PC-3 (cell line): ENCODE results near the gene DSCAM. TPM values are rescaled to one million over a fixed set of nuclear protein-coding genes. Genes with fewer than 3 reads are reported as not detected.

ENCODE experiments used
- ATAC-seq: fragments of 200-7000 bp; cut with Tn5 transposase; 2 replicates; pipeline ENCODE4 v1.9.1; 2020; ENCODE audit warnings: mild to moderate bottlenecking, moderate library complexity
- BruUV-seq: library from RNA; stranded (reverse); fragments of 400-500 nt; replicated peaks from 2 replicates; lab custom pipeline; 2021; lab: Mats Ljungman, UMichigan
- CTCF ChIA-PET: fragments of 300-600 bp; sonication (Branson Sonifier 250); formaldehyde crosslinking; loops from one replicate; lab custom pipeline; 2022; ENCODE audit warnings: antibody characterized with exemption; lab: Charles Lee
- POLR2A ChIA-PET: fragments of 300-600 bp; sonication (Branson Sonifier 250); formaldehyde crosslinking; loops from one replicate; lab custom pipeline; 2022; ENCODE audit warnings: antibody characterized with exemption; ENCODE audit not compliant: unreplicated experiment; lab: Charles Lee
- DNase-seq: peaks from one replicate; pipeline ENCODE4 v3.0.0-alpha.2; 2015
- H2AFZ ChIP-seq: fragments of 300-600 bp; sonication (generic); 2 replicates; pipeline ENCODE4 v1.6.0; 2016; ENCODE audit warnings: antibody characterized with exemption, low read length
- H3F3A ChIP-seq: fragments of 300-600 bp; sonication (generic); one replicate; pipeline ENCODE4 v1.6.0; 2017; ENCODE audit warnings: antibody characterized with exemption, low read length, control low read depth, mild to moderate bottlenecking; ENCODE audit not compliant: unreplicated experiment
- H3K27ac ChIP-seq: fragments of 300-600 bp; sonication (generic); 2 replicates; pipeline ENCODE4 v1.5.1; 2016; ENCODE audit warnings: mild to moderate bottlenecking, low read length
- H3K27me3 ChIP-seq: fragments of 300-600 bp; sonication (generic); 2 replicates; pipeline ENCODE4 v1.6.1; 2016; ENCODE audit warnings: low read length, mixed read lengths
- H3K36me3 ChIP-seq: fragments of 300-600 bp; sonication (generic); 2 replicates; pipeline ENCODE4 v1.6.1; 2016; ENCODE audit warnings: low read depth, mixed run types, low read length, mixed read lengths
- H3K4me1 ChIP-seq: fragments of 300-600 bp; sonication (generic); 2 replicates; pipeline ENCODE4 v1.5.1; 2016; ENCODE audit warnings: low read length; ENCODE audit not compliant: insufficient read depth
- H3K4me2 ChIP-seq: fragments of 300-600 bp; sonication (generic); 2 replicates; pipeline ENCODE4 v1.6.0; 2016; ENCODE audit warnings: low read length
- H3K4me3 ChIP-seq: fragments of 300-600 bp; sonication (generic); 2 replicates; pipeline ENCODE4 v1.5.1; 2016; ENCODE audit warnings: mild to moderate bottlenecking, low read length, mixed read lengths
- H3K79me2 ChIP-seq: fragments of 300-600 bp; sonication (generic); 2 replicates; pipeline ENCODE4 v1.6.1; 2017; ENCODE audit warnings: low read length, mixed read lengths
- H3K9ac ChIP-seq: fragments of 300-600 bp; sonication (generic); 2 replicates; pipeline ENCODE4 v1.6.0; 2016; ENCODE audit warnings: mild to moderate bottlenecking, low read length
- H3K9me2 ChIP-seq: fragments of 300-600 bp; sonication (generic); replicated peaks from 2 replicates; pipeline ENCODE4 v1.6.1; 2016; ENCODE audit warnings: mixed run types, low read length, mixed read lengths
- H3K9me3 ChIP-seq: fragments of 300-600 bp; sonication (generic); 2 replicates; pipeline ENCODE4 v1.6.1; 2016; ENCODE audit warnings: low read length, mixed read lengths
- H4K20me1 ChIP-seq: fragments of 300-600 bp; sonication (generic); 2 replicates; pipeline ENCODE4 v1.6.1; 2016; ENCODE audit warnings: low read length, mixed read lengths
- CTCF ChIP-seq: fragments of 300-600 bp; sonication (generic); conservative IDR thresholded peaks from 2 replicates; pipeline ENCODE4 v1.5.1; 2017; ENCODE audit warnings: antibody characterized with exemption, low read depth, mild to moderate bottlenecking, low read length
- EZH2 ChIP-seq: fragments of 300-600 bp; sonication (generic); IDR thresholded peaks from one replicate; pipeline ENCODE4 v1.6.1; 2017; ENCODE audit warnings: antibody characterized with exemption, mild to moderate bottlenecking, low read length; ENCODE audit not compliant: unreplicated experiment
- EZH2phosphoT487 ChIP-seq: fragments of 300-600 bp; sonication (generic); IDR thresholded peaks from 2 replicates; pipeline ENCODE4 v1.6.1; 2018; ENCODE audit warnings: mild to moderate bottlenecking, antibody characterized with exemption, low read length, borderline replicate concordance
- intact Hi-C: fragments of 100-400 bp; cut with micrococcal nuclease; formaldehyde crosslinking; loops from 2 replicates; pipeline ENCODE4 v1.9.0; 2023
- total RNA-seq: library from RNA; depleted of rRNA; stranded (reverse); fragments of >200 nt; gene quantifications from 2 replicates; pipeline ENCODE4 v1.2.3, GENCODE V29; 2014

The DSCAM gene
- total RNA-seq, 1 experiment from 2014 or later: not detected

DNA sequence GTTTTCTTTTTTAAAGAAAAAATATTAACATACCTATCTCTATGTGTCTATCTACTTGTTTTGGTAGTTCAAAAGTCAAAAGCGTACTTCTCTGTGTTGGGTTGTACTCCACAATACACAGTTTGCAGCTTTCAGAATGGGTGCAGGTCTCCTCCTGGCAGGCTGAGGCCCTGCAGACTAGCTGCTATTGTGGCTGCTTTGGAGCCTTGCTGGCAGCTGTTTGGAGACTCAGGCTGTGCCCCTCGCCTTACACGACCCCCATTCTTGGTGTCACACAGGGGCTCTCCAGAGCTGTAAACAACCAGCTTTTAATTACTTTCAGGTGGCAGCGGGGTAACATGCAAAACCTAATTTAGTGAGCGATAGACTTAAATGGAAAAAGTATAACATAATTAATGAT is 160.4 kb downstream of the DSCAM start:
- Histone ChIP-seq H3K9me2 (no peaks in the 10 kb centered on the region), H3K27me3 (no peaks in the 10 kb centered on the region), H3K79me2 (no peaks in the 10 kb centered on the region), H3K27ac (no peak overlapping the region), H3K4me2 (no peak overlapping the region), H3F3A (no peaks in the 10 kb centered on the region), H3K36me3 (no peaks in the 10 kb centered on the region), H3K9me3 (0 out of 2 replicates have a peak, but pooled peaks cover 13% of the 10 kb centered on the region), H3K9ac (no peak overlapping the region), H3K4me1 (no peaks in the 10 kb centered on the region), H4K20me1 (no peaks in the 10 kb centered on the region), H3K4me3 (no peak overlapping the region), H2AFZ (no peak overlapping the region)
- TF ChIP-seq EZH2phosphoT487: no peak
- TF ChIP-seq EZH2: no peak
- TF ChIP-seq CTCF: no peak
- intact Hi-C loops: no loop called here
- no peak for ATAC-seq
- POLR2A ChIA-PET: no interaction called here
- no TSS peak for BruUV-seq
- CTCF ChIA-PET: no interaction called here
- DNase-seq: no peak

DNA sequence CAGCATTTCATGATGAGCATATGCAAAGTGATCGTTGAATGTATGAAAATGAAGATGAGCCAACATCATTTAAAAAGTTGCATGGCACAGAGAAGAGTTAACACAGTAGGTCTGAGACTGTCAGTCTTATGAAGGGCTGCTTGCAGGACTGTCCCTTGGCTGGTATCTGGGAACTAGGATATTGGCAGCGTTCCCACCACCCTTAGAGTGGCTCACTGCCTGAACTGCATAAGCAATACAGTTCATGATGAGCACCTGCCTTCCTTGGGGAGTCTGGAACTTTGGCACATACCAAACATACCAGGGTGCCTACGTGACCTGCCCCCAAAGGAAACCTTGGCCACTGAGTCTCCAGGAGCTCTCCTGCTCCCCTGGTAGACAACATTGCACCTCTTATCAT is 161.8 kb downstream of the DSCAM start:
- no peaks in the 10 kb centered on the region for H3K9me2 ChIP-seq
- ChIA-PET CTCF (no interaction called here), POLR2A (no interaction called here)
- H3K9me3 ChIP-seq: 0 out of 2 replicates have a peak, but pooled peaks cover 13% of the 10 kb centered on the region
- no peak overlapping the region for H3K4me3 ChIP-seq
- no peaks in the 10 kb centered on the region for H3K36me3 ChIP-seq
- no peaks in the 10 kb centered on the region for H4K20me1 ChIP-seq
- no peaks in the 10 kb centered on the region for H3K27me3 ChIP-seq
- TF ChIP-seq EZH2phosphoT487: no peak
- TF ChIP-seq CTCF: no peak
- no peak for TF ChIP-seq EZH2
- H3K79me2 ChIP-seq: no peaks in the 10 kb centered on the region
- H3K4me2 ChIP-seq: no peak overlapping the region
- no peaks in the 10 kb centered on the region for H3K4me1 ChIP-seq
- DNase-seq (no peak), ATAC-seq (no peak)
- H3K9ac ChIP-seq: no peak overlapping the region
- no peak overlapping the region for H3K27ac ChIP-seq
- BruUV-seq: no TSS peak
- H3F3A ChIP-seq: no peaks in the 10 kb centered on the region
- intact Hi-C loops: no loop called here
- H2AFZ ChIP-seq: no peak overlapping the region

DNA sequence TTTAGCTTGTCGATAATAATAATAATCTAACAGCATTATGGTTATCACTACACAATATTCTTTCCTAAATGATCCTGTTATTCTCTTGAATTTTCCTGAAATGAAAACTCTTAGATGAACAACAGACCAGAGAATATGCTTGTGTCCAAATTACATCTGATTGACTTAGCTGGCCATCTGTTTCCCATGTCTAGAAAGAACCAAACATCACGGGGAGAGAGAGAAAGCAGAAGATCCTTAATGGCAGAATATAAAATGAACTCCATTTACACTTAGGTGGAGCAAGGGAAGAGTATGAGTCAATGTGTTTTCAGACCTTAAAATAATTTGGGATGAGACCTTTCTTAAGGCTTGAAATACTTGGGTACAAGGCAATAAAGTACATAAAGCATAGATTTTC is 162.2 kb downstream of the DSCAM start:
- Histone ChIP-seq H3K9ac (no peak overlapping the region), H3K9me2 (no peaks in the 10 kb centered on the region), H3K27me3 (no peaks in the 10 kb centered on the region), H3K4me2 (no peak overlapping the region), H2AFZ (no peak overlapping the region), H4K20me1 (no peaks in the 10 kb centered on the region), H3K27ac (no peak overlapping the region), H3K4me3 (no peak overlapping the region), H3K9me3 (peaks cover 13% of the 10 kb centered on the region; the same call in 1 of the 2 replicates), H3K79me2 (no peaks in the 10 kb centered on the region), H3F3A (no peaks in the 10 kb centered on the region), H3K4me1 (no peaks in the 10 kb centered on the region), H3K36me3 (no peaks in the 10 kb centered on the region)
- no peak for TF ChIP-seq CTCF
- no peak for TF ChIP-seq EZH2phosphoT487
- BruUV-seq: no TSS peak
- ChIA-PET CTCF (no interaction called here), POLR2A (no interaction called here)
- intact Hi-C loops: no loop called here
- DNase-seq (no peak), ATAC-seq (no peak)
